Activated T-helper 2 cell treated with anti-CD3 and anti-CD28 coated beads, Interferon-gamma antibody, Interleukin-2, Interleukin-4, amounts not matched to agents 10 μg/mL and 5 μg/mL and 100 μg/mL, durations not matched to agents 14 hours and 24 hours and 36 hours (primary cell): ENCODE measurements around the gene NRIP1. TPM values are rescaled to one million over a fixed set of nuclear protein-coding genes. Genes with fewer than 3 reads are reported as not detected.
"Not testable (repeated sequence)": the region's sequence is repeated elsewhere in the genome, so short reads cannot be mapped to it uniquely, and the experiment has no call there.

Experiments used
- DNase-seq: peaks from one replicate; pipeline ENCODE4 v3.0.0; 2021; ENCODE audit warnings: low spot score
- H3K27ac Mint-ChIP-seq: one replicate; pipeline ENCODE4 v1.8.0; 2021; ENCODE audit warnings: mixed read lengths
- H3K27me3 Mint-ChIP-seq: one replicate; pipeline ENCODE4 v1.8.0; 2021; ENCODE audit warnings: low read depth, mixed read lengths
- H3K36me3 Mint-ChIP-seq: one replicate; pipeline ENCODE4 v1.8.0; 2021; ENCODE audit warnings: low read depth, mixed read lengths
- H3K4me1 Mint-ChIP-seq: one replicate; pipeline ENCODE4 v1.8.0; 2021; ENCODE audit warnings: low read depth, mixed read lengths
- H3K4me3 Mint-ChIP-seq: one replicate; pipeline ENCODE4 v1.8.0; 2021; ENCODE audit warnings: low read depth, mild to moderate bottlenecking, moderate library complexity, mixed read lengths
- H3K9me3 Mint-ChIP-seq: one replicate; pipeline ENCODE4 v1.8.0; 2021; ENCODE audit warnings: mixed read lengths
- intact Hi-C: fragments of 100-400 bp; cut with micrococcal nuclease; formaldehyde crosslinking; loops from one replicate; pipeline ENCODE4 v1.15.1; 2023
- total RNA-seq: library from RNA; stranded (reverse); gene quantifications from 2 replicates; pipeline ENCODE4 v1.2.3, GENCODE V29; 2022

NRIP1 gene
- total RNA-seq, 1 donor from 2014 or later: 7.9 TPM

DNA sequence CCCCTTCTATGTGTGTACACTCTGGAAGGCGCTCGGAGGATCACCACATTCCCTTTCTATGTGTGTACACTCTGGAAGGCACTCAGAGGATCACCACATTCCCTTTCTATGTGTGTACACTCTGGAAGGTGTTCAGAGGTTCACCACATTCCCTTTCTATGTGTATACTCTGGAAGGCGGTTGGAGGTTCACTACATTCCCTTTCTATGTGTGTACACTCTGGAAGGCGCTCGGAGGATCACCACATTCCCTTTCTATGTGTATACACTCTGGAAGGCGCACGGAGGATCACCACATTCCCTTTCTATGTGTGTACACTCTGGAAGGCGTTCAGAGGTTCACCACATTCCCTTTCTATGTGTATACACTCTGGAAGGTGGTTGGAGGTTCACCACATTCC, 33.9 kb downstream of the NRIP1 start:
- H3K9me3 Mint-ChIP-seq, H3K4me1 Mint-ChIP-seq, H3K27ac Mint-ChIP-seq, H3K27me3 Mint-ChIP-seq, intact Hi-C loops, H3K36me3 Mint-ChIP-seq, DNase-seq, H3K4me3 Mint-ChIP-seq: not testable (repeated sequence)

DNA sequence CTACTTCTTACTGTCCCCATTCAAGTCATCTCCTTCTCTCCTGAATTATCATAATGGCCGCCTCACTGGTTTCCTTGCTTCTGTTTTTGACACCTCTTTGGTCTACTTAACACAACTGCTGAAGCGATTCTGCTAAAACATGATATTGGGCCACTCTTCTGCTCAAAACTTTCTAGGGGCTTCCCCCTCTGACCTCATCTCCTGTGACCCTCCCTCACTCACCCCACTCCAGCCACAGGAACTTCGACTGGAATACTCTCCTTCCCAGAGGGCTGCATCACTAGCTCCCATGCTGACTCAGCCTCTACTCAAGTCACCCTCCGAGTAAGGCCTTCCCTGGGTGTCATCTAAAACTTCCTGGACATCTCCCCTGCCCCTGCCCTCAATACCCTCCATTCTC, 35.7 kb downstream of the NRIP1 start:
- Mint-ChIP-seq H3K27me3 (no peaks in the 10 kb centered on the region), H3K4me3 (no peak overlapping the region), H3K36me3 (no peaks in the 10 kb centered on the region), H3K27ac (no peak overlapping the region), H3K4me1 (peaks cover 2% of the 10 kb centered on the region), H3K9me3 (no peaks in the 10 kb centered on the region)
- DNase-seq: no peak
- intact Hi-C loops: no loop called here

DNA sequence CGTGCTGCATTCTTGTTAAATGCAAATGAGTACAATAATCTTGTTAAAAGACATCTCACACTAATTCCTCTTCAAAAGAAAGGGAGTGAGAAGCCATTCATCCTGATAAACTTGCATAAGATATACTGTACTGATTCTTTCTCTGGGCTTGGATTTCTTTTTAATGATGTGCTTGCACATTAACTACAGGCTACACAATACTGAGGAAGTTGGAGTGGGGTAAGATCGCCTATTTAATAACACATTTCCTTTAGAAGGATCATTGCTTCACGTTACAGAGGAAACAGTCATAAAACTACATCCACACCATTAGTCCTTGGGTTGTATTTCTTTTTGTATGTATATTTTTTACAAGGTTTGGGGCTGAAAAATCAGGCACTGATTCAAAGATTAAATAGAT, 36.6 kb downstream of the NRIP1 start:
- intact Hi-C loops: no loop called here
- Mint-ChIP-seq H3K4me1 (peaks cover 2% of the 10 kb centered on the region), H3K9me3 (no peaks in the 10 kb centered on the region), H3K27ac (no peak overlapping the region), H3K27me3 (no peaks in the 10 kb centered on the region), H3K4me3 (no peak overlapping the region), H3K36me3 (no peaks in the 10 kb centered on the region)
- no peak for DNase-seq

DNA sequence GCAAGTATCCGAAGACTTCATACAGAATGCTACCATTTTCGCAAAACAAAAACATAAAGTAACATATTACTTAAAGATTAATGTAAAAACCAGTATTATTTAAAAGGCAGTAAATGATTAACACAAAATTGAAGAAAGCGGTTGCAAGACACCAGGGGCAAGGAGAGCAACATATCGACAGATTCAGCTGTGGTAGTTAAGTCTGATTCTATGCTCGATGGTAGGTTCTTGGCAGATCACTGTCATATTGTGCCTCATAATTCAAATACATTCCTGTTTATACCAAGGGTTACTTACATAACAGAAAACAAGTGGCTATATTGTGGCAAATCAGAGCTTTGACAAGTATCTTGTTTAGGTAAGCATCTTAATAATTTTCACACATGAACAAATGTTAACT, 37.7 kb downstream of the NRIP1 start:
- Mint-ChIP-seq H3K36me3 (no peaks in the 10 kb centered on the region), H3K4me3 (no peak overlapping the region), H3K9me3 (no peaks in the 10 kb centered on the region), H3K27ac (no peak overlapping the region), H3K27me3 (no peaks in the 10 kb centered on the region), H3K4me1 (peaks cover 2% of the 10 kb centered on the region)
- no peak for DNase-seq
- intact Hi-C loops: no loop called here

DNA sequence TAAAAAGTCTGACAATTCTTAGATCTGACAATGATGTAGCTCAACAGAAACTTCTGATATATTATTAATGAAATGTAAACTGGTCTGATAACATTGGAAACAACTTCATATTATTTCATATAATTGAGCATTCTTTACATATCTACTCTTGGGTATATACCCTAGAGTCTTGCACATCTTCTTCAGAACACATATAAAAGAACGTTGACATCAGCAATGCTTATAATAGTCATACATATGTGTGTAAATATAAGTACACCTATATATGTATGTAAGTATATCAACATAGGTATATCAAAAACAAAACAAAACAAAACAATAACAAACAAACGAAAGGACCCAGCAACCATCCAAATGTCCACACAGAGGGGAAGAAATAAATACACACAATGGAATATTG, 38.4 kb downstream of the NRIP1 start:
- H3K27me3 Mint-ChIP-seq: no peaks in the 10 kb centered on the region
- intact Hi-C loops: no loop called here

DNA sequence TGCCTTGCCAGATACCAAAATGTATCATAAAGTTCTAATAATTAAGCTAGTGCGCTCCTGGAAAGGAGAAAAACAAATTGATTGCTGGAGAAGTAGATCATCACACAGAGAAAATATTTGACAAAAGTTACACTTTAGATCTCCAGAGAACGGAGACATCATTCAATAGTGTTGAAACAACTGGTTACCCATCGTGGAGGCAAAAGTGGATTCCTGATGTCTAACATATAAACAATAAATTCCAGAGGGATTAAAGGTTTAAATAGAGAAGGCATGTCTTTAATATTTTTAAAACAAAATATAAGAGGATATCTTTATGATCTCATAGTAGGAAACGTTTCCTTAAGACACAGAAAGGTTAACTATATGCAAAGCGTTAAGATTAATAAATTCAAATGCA, 41.0 kb downstream of the NRIP1 start:
- H3K27ac Mint-ChIP-seq: no peak overlapping the region

More for the DNA sequence above, 38.4 kb downstream of the NRIP1 start:
- no peak for DNase-seq
- Mint-ChIP-seq H3K4me3 (no peak overlapping the region), H3K36me3 (no peaks in the 10 kb centered on the region), H3K4me1 (no peaks in the 10 kb centered on the region), H3K27ac (no peak overlapping the region), H3K9me3 (no peaks in the 10 kb centered on the region)

DNA sequence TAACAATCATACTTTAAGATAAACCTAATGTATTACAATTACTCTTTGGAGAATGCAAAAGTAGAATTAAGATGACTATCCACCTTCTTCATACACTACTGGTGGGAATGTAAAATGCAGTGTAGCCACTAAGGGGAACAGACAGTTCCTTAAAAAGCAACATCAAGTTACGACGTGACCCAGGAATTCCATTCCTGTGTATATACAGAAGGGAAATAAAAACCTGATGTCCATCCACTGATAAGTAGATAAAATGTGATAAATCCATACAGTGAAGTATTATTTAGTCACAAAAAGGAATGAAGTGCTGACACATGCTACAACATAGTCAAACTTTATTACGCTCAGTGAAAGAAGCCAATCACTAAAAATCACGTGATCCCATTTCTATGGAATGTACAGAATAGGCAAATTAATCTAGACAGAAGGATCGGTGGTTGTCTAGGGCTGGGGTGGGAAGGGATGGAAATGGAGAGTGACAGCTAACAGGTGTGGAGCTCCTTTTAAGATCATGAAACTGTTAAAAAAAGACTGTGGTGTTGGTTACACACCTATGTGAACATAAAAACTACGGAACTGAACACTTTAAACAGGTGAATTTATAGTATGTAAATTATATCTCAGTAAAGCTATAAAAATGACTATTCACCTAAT, 42.1 kb downstream of the NRIP1 start:
- Mint-ChIP-seq H3K4me1 (peaks cover 7% of the 10 kb centered on the region), H3K27me3 (no peaks in the 10 kb centered on the region), H3K4me3 (no peak overlapping the region), H3K9me3 (no peaks in the 10 kb centered on the region), H3K36me3 (no peaks in the 10 kb centered on the region), H3K27ac (no peak overlapping the region)
- no peak for DNase-seq
- intact Hi-C loops: no loop called here

More for the DNA sequence above, 41.0 kb downstream of the NRIP1 start:
- Mint-ChIP-seq H3K9me3 (no peaks in the 10 kb centered on the region), H3K4me3 (no peak overlapping the region), H3K36me3 (no peaks in the 10 kb centered on the region), H3K4me1 (peaks cover 4% of the 10 kb centered on the region), H3K27me3 (no peaks in the 10 kb centered on the region)
- intact Hi-C loops: no loop called here
- no peak for DNase-seq

DNA sequence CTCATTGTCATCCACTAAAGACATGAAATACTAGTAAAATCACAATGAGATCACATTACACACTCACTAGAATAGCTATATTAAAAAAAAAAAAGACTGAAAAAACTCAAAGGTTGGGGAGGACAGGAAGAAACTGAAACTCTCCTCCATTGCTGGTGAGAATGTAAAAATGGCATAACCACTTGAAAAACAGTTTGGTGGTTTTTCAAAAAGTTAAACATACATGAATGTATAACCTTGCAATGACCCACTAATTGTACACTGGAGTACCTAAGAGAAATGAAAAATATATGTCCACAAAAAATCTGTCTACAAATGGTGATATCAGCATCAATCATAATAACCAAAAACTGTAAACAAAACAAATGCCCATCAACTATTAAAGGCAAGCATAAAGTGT, 44.0 kb downstream of the NRIP1 start:
- Mint-ChIP-seq H3K36me3 (no peaks in the 10 kb centered on the region), H3K4me1 (peaks cover 8% of the 10 kb centered on the region), H3K27me3 (no peaks in the 10 kb centered on the region), H3K27ac (no peak overlapping the region), H3K4me3 (no peak overlapping the region), H3K9me3 (no peaks in the 10 kb centered on the region)
- intact Hi-C loops: no loop called here
- no peak for DNase-seq

DNA sequence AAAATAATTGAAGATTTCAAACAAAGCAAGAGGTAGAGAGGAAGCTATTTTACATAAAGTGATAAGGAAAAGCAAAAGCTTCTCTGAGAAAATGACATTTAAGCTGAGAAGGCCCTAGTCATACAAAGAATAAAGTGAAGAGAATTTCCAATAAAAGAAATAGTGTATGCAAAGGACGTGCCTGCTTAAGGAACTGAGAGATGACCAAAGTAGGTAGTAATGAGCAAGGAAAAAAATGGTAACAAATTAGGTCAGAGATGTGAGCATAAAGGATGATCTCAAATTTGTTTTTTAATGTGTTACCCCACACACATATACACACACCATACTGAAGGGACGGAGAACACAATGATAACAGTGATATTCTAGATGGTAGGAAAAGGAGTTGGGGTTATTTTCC, 46.4 kb downstream of the NRIP1 start:
- Mint-ChIP-seq H3K4me1 (peaks cover 8% of the 10 kb centered on the region), H3K9me3 (no peaks in the 10 kb centered on the region), H3K4me3 (no peak overlapping the region), H3K27me3 (no peaks in the 10 kb centered on the region), H3K36me3 (no peaks in the 10 kb centered on the region), H3K27ac (no peak overlapping the region)
- intact Hi-C loops: no loop called here
- no peak for DNase-seq

DNA sequence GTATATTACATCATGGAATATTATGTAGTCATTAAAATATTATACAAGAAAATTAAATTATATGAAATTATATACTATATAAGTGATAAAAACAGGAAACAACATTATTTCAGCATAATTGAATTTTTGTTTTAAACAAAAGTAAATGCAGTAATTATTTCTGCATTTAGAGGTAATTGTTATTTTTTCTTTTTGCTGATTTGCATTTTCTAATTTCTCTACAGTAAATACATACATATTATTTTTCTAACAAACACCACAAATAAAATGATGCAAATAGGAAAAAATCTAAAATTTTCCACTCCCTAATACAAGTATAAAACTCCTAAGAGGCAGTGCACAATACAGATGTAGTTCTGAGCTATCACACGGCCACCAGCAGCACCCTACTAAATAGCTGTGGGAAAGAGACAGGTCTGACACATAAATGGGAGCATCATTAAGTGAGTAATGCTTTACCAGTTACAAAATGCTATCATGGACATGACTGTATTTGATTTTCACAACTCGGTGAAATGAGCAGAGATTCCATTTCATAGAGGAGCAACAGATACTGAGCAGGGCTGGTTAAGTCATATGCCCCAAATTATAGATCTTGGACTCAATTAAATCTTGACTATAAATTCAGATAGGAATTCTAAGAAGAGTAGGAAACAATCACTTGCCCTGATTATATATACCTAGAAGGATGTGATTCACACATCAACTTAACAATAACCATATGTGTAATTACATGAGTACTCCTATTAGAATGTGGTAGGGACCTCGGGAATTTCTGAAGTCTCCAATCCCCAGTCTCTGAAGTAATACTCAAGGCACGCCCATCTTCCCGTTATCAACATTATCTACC, 49.0 kb downstream of the NRIP1 start:
- no peak overlapping the region for H3K27ac Mint-ChIP-seq
- peaks cover 7% of the 10 kb centered on the region for H3K4me1 Mint-ChIP-seq
- H3K4me3 Mint-ChIP-seq: no peak overlapping the region
- intact Hi-C loops: no loop called here
- H3K36me3 Mint-ChIP-seq: no peaks in the 10 kb centered on the region
- H3K27me3 Mint-ChIP-seq: no peaks in the 10 kb centered on the region
- no peaks in the 10 kb centered on the region for H3K9me3 Mint-ChIP-seq
- no peak for DNase-seq

DNA sequence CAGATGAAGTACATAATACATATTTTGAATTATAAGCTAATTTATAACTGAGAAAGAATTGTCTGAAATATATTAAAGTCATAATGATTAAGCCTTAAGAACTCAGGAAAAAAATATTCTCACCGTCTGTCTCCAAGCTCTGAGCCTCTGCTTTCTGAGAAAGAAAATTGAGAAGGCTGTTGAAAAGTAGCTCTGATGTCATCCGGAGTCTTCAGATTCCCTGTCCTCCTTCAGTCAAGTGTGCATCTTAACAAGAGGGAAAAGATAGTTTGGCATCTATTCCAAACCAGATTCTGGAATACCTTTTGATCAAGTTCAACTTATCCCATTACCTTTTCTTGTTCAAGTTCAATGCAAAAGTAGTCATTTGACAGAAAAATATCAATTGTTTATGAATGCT, 50.6 kb downstream of the NRIP1 start:
- intact Hi-C loops: no loop called here
- Mint-ChIP-seq H3K27me3 (no peaks in the 10 kb centered on the region), H3K4me3 (no peak overlapping the region), H3K36me3 (no peaks in the 10 kb centered on the region), H3K9me3 (no peaks in the 10 kb centered on the region), H3K27ac (no peak overlapping the region), H3K4me1 (peaks cover 5% of the 10 kb centered on the region)
- no peak for DNase-seq

DNA sequence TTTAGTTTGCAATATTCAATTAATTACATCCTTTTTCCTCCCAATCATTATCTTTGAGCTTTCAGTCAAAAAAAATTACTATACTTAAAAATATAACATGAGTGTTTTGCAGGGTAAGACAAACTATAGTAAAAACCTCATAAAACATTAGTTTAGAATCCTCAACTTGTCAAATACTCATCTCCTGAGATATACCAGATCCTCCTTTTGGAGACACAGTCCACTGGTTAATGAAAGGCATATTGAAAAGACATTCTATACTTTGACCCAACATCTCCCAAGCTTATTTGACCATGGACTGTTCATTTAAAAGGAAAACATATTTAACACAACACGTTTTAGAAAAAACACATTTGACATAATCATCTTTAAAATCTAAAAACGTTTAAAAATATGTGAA, 52.8 kb downstream of the NRIP1 start:
- Mint-ChIP-seq H3K4me3 (no peak overlapping the region), H3K9me3 (no peaks in the 10 kb centered on the region), H3K27ac (no peak overlapping the region), H3K27me3 (no peaks in the 10 kb centered on the region), H3K4me1 (peaks cover 1% of the 10 kb centered on the region), H3K36me3 (no peaks in the 10 kb centered on the region)
- no peak for DNase-seq
- intact Hi-C loops: no loop called here

DNA sequence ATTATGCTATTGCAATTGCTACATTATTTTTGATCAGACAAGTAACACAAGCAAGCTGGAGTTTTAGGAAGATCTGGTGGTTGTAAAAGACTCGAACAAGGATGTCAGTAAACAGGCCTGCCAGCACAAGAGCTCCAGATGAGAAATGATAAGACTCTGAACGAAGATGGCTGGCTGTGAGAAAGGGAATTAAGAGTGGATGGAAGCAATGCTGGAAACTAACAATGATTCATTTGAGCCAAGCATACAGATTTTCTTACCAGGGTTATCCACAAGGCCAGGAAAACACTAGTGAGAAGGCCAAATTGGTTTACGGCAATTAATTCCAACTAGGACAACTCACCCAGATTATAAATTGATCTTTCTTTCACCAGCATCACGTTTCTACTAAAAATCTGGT, 54.2 kb downstream of the NRIP1 start:
- no peak for DNase-seq
- H3K9me3 Mint-ChIP-seq: no peaks in the 10 kb centered on the region
- H3K27me3 Mint-ChIP-seq: no peaks in the 10 kb centered on the region
- intact Hi-C loops: no loop called here
- H3K36me3 Mint-ChIP-seq: no peaks in the 10 kb centered on the region
- H3K27ac Mint-ChIP-seq: no peak overlapping the region
- no peak overlapping the region for H3K4me3 Mint-ChIP-seq
- H3K4me1 Mint-ChIP-seq: peaks cover 7% of the 10 kb centered on the region
